CD4-positive, CD25-positive, alpha-beta regulatory T cell (primary cell): ENCODE data around the gene SLC37A3. TPM values are rescaled to one million over a fixed set of nuclear protein-coding genes. Genes with fewer than 3 reads are reported as not detected.
"Not testable (repeated sequence)": the region's sequence is repeated elsewhere in the genome, so short reads cannot be mapped to it uniquely, and the experiment has no call there.

Source experiments
- ATAC-seq, 2 donors: fragments of 150-1000 bp; cut with Tn5 transposase; one replicate each; pipeline ENCODE4 v1.10.0; 2021; ENCODE audit warnings: low read depth in 2 of 2, moderate number of reproducible peaks in 2 of 2, moderate library complexity in 1 of 2
- DNase-seq, 3 donors: peaks; one replicate each; pipeline versions ENCODE4 v3.0.0 to v3.0.0-alpha.2; 2012 to 2022; ENCODE audit warnings: mixed read lengths in 1 of 3
- H3K27ac ChIP-seq: one replicate; pipeline ENCODE4 v1.7.0; 2013; ENCODE audit warnings: mild to moderate bottlenecking, low read length; ENCODE audit not compliant: insufficient read depth, poor library complexity, severe bottlenecking
- H3K27me3 ChIP-seq: one replicate; pipeline ENCODE4 v1.7.0; 2013; ENCODE audit warnings: low read length; ENCODE audit not compliant: control insufficient read depth, insufficient read depth
- H3K36me3 ChIP-seq: one replicate; pipeline ENCODE4 v1.7.0; 2013; ENCODE audit warnings: mild to moderate bottlenecking, low read length, moderate library complexity; ENCODE audit not compliant: control insufficient read depth, insufficient read depth
- H3K4me1 ChIP-seq: 2 replicates; pipeline ENCODE4 v1.7.0; 2013; ENCODE audit warnings: mild to moderate bottlenecking, low read length; ENCODE audit not compliant: insufficient read depth, control insufficient read depth, poor library complexity, severe bottlenecking
- H3K4me3 ChIP-seq: one replicate; pipeline ENCODE4 v1.7.0; 2013; ENCODE audit warnings: low read depth, mild to moderate bottlenecking, low read length, moderate library complexity
- H3K9me3 ChIP-seq, 2 experiments: 1 replicate in 1 of 2; 2 replicates in 1 of 2; pipeline ENCODE4 v1.7.0; 2013; ENCODE audit warnings: low read length in 2 of 2, mild to moderate bottlenecking in 1 of 2, moderate library complexity in 1 of 2; ENCODE audit not compliant: control insufficient read depth in 2 of 2
- H3K27ac Mint-ChIP-seq, 3 donors: one replicate each; pipeline ENCODE4 v1.8.0; 2020 to 2022; ENCODE audit warnings: mild to moderate bottlenecking in 3 of 3, mixed read lengths in 3 of 3, moderate library complexity in 2 of 3
- H3K27me3 Mint-ChIP-seq: one replicate; pipeline ENCODE4 v1.8.0; 2022; ENCODE audit warnings: mild to moderate bottlenecking, mixed read lengths
- H3K36me3 Mint-ChIP-seq: one replicate; pipeline ENCODE4 v1.8.0; 2020; ENCODE audit warnings: mixed read lengths
- H3K4me1 Mint-ChIP-seq, 4 donors: one replicate each; pipeline ENCODE4 v1.8.0; 2020 to 2022; ENCODE audit warnings: mixed read lengths in 4 of 4, mild to moderate bottlenecking in 1 of 4
- H3K4me3 Mint-ChIP-seq, 4 donors: one replicate each; pipeline ENCODE4 v1.8.0; 2020 to 2022; ENCODE audit warnings: mild to moderate bottlenecking in 4 of 4, mixed read lengths in 4 of 4, moderate library complexity in 3 of 4
- H3K9me3 Mint-ChIP-seq, 7 donors: one replicate each; pipeline ENCODE4 v1.8.0; 2020 to 2022; ENCODE audit warnings: mixed read lengths in 7 of 7, mild to moderate bottlenecking in 3 of 7, moderate library complexity in 2 of 7
- polyA plus RNA-seq, 4 donors: library from polyadenylated mRNA; unstranded; fragments of 300-500 nt; fragmentation: Illumina TruSeq; gene quantifications; one replicate each; pipeline ENCODE4 v1.2.3, GENCODE V29; 2021
- total RNA-seq: library from RNA; stranded (reverse); gene quantifications from one replicate; pipeline ENCODE4 v1.2.3, GENCODE V29; 2022

Gene SLC37A3
- total and polyA plus RNA-seq, 5 donors from 2014 or later: 13.0 to 44.7 (median 15.5) TPM

DNA sequence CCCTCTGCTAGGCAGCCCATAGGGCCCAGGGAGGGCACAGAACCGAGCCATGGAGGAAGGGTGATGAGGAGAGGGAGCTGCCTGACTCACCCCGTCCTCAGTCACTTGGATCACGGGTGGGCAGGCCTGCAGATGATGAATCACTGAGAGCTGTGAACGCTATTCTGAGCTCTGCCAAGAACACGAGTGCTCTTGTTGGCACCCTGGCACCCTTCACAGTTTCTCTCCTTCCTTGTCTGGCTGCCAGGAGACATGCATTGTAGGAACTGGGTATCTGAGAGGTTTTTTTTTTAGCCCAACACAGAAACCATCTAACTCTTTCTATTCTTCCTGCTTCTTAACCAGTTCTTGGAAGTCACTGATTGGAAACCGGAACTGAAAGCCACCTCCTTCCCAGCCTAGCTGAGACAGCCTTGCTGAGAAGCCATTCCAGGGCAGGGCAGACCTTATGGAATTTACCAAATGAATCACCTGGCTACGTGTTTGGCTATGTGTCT, 82.1 kb downstream of the SLC37A3 start:
- H3K27ac Mint-ChIP-seq: no peak overlapping the region
- Histone ChIP-seq H3K36me3 (no peaks in the 10 kb centered on the region), H3K27me3 (no peaks in the 10 kb centered on the region), H3K27ac (no peak overlapping the region), H3K4me3 (no peak overlapping the region), H3K9me3 (peaks cover 4 to 10% of the 10 kb centered on the region in 2 experiments), H3K4me1 (no peaks in the 10 kb centered on the region)
- DNase-seq: peak in 1 of 3 donors; percentile 13
- peaks cover 0 to 10% (median 2%) of the 10 kb centered on the region in 4 donors for H3K4me1 Mint-ChIP-seq
- ATAC-seq: peak in 1 of 2 donors; percentile 43
- peaks cover 8% of the 10 kb centered on the region for H3K27me3 Mint-ChIP-seq
- H3K36me3 Mint-ChIP-seq: peaks cover 6% of the 10 kb centered on the region
- H3K4me3 Mint-ChIP-seq: no peak overlapping the region
- peaks cover 0 to 13% (median 8%) of the 10 kb centered on the region in 7 donors for H3K9me3 Mint-ChIP-seq

DNA sequence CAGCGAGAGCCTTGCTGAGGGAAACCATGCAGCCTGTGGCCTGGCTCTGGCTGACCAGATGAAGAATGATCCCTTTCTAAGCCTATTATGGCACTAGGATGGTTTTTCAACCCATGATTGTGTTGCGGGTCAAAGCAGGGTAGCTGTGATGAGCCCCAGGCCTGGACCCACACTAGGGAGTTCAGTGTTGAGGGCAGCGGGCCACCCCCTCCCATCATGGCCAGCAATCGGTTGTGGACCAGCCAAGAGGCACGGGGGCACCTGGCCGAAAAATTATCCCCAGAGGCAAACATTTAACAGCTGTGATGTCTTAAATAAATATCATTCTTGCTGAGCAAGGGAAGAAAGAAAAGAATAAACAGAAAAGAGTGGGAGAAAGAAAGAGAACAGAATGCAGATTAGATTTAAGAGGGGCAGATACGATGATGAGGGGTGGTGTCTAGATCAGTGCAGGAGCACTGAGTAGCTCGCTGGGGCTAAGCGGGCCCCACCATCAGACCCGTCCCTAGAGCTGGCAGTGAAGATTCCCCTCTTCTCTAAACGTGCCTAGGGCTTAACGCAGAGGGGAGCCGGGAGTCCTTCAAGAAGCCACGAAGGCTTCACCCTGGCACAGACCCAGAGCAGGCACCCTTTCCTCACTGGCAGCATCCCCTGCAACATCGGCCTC, 82.7 kb downstream of the SLC37A3 start:
- Mint-ChIP-seq H3K9me3 (peaks cover 0 to 13% (median 8%) of the 10 kb centered on the region in 7 donors), H3K27ac (no peak overlapping the region), H3K4me1 (peaks cover 0 to 10% (median 2%) of the 10 kb centered on the region in 4 donors), H3K36me3 (peaks cover 6% of the 10 kb centered on the region), H3K4me3 (no peak overlapping the region), H3K27me3 (peaks cover 10% of the 10 kb centered on the region)
- Histone ChIP-seq H3K36me3 (no peaks in the 10 kb centered on the region), H3K4me1 (no peaks in the 10 kb centered on the region), H3K27me3 (no peaks in the 10 kb centered on the region), H3K4me3 (no peak overlapping the region), H3K27ac (no peak overlapping the region), H3K9me3 (peaks cover 4 to 10% of the 10 kb centered on the region in 2 experiments)
- DNase-seq: no peak
- no peak for ATAC-seq

DNA sequence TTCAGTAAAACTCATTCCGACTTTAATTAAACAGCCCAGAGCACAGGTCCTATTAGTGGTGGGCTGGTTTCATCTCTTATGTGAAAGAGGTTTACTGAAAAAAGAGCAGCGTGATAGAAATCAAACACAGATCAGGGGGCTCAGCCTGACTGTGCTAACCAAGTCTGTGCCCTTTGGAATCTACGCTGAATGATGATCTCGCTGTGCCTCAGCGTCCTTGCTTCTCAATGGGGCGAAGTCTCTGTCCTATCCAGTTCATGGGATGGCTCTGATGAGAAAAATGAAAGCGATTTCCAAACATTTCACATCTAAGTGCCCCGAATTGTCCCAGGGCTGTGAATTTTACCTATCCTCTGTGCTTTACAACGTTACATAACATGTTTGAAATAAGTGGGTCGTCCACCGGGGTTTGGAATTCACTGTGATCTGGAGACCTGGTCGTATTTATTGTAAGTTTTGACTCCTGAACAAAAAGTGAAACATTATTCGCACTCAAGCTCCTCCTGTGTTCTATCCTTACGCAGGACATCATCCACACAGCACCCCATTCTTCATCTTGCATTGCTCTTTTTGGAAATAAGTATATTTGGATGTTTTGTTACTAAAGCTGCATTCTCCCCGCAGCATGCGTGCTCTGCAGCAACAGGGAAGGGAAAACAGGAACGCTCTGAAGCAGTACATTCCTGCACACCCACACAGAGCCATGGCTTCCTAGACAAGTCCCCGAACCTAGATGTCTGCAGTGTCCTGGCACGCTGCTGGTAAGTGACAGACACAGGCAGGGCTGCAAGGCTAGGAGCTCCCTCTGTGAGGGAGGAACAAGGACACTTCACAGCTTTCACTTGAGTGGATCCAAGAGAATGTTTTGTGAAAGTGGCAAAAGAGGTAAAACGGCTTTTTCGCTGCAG, 83.5 kb downstream of the SLC37A3 start:
- no peaks in the 10 kb centered on the region for H3K4me1 ChIP-seq
- no peaks in the 10 kb centered on the region for H3K36me3 ChIP-seq
- peaks cover 4 to 10% of the 10 kb centered on the region in 2 experiments for H3K9me3 ChIP-seq
- Mint-ChIP-seq H3K9me3 (peaks cover 0 to 13% (median 8%) of the 10 kb centered on the region in 7 donors), H3K4me3 (no peak overlapping the region), H3K36me3 (peaks cover 6% of the 10 kb centered on the region), H3K27me3 (peaks cover 16% of the 10 kb centered on the region), H3K4me1 (peaks cover 0 to 10% (median 2%) of the 10 kb centered on the region in 4 donors), H3K27ac (no peak overlapping the region)
- H3K27ac ChIP-seq: no peak overlapping the region
- H3K4me3 ChIP-seq: no peak overlapping the region
- no peaks in the 10 kb centered on the region for H3K27me3 ChIP-seq
- DNase-seq (no peak), ATAC-seq (no peak)

DNA sequence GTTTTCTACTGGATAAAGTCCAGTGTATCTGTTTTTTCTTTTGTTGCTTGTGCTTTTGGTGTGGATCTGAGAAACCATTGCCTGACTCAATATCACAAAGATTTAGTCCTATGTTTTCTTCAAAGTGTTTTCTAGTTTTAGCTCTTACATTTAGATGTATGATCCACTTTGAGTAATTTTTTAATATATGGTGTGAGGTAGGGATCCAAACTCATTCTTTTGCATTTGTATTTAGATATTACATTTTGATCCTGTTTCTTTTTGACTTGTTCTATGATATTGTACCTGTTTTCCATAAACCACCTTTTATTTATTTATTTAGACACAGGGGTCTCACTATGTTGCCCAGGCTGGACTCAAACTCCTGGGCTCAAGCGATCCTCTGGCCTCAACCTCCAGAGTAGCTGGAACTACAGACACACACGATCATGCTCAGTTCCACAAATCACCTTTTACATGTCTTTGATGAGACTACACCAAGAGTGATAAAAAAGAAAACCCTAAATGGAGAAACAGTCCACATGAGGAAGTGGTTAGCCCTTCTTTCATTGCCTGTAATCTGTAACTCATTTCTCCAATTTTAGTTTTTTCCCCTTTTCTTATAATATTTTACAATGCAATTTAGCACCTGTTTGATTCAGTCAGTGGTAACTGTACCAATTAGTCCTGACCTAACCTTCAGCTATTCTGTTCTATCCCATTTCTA, 86.0 kb downstream of the SLC37A3 start:
- peaks cover 4 to 10% of the 10 kb centered on the region in 2 experiments for H3K9me3 ChIP-seq
- peaks cover 0 to 10% (median 0%) of the 10 kb centered on the region in 4 donors for H3K4me1 Mint-ChIP-seq

DNA sequence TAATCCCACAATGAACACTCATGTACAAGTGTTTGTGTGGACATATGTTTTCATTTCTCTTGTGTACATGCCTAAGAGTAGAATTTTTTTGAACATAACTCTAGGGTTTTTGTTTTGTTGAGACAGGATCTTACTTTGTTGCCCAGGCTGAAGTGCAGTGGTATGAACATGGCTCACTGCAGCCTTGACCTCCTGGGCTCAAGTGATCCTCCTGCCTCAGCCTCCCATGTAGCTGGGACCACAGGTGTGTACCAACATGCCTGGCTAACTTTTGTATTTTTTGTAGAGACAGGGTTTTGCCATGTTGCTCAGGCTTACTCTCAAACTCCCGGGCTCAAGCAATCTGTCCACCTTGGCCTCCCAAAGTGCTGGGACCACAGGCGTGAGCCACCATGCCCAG, 87.2 kb downstream of the SLC37A3 start:
- H3K27me3 Mint-ChIP-seq: peaks cover 16% of the 10 kb centered on the region
- H3K36me3 Mint-ChIP-seq, DNase-seq, H3K9me3 ChIP-seq, H3K36me3 ChIP-seq, H3K27ac ChIP-seq, H3K4me3 Mint-ChIP-seq, ATAC-seq, H3K27ac Mint-ChIP-seq, H3K27me3 ChIP-seq, H3K4me1 Mint-ChIP-seq, H3K4me1 ChIP-seq, H3K4me3 ChIP-seq: not testable (repeated sequence)
- peaks cover 0 to 13% (median 8%) of the 10 kb centered on the region in 7 donors for H3K9me3 Mint-ChIP-seq

More for the DNA sequence above, 86.0 kb downstream of the SLC37A3 start:
- Mint-ChIP-seq H3K4me3 (no peak overlapping the region), H3K9me3 (peaks cover 0 to 13% (median 8%) of the 10 kb centered on the region in 7 donors), H3K27ac (no peak overlapping the region), H3K36me3 (peaks cover 6% of the 10 kb centered on the region), H3K27me3 (peaks cover 16% of the 10 kb centered on the region)
- Histone ChIP-seq H3K4me1 (no peaks in the 10 kb centered on the region), H3K4me3 (no peak overlapping the region), H3K27ac (no peak overlapping the region), H3K36me3 (no peaks in the 10 kb centered on the region), H3K27me3 (no peaks in the 10 kb centered on the region)
- ATAC-seq (no peak), DNase-seq (no peak)

DNA sequence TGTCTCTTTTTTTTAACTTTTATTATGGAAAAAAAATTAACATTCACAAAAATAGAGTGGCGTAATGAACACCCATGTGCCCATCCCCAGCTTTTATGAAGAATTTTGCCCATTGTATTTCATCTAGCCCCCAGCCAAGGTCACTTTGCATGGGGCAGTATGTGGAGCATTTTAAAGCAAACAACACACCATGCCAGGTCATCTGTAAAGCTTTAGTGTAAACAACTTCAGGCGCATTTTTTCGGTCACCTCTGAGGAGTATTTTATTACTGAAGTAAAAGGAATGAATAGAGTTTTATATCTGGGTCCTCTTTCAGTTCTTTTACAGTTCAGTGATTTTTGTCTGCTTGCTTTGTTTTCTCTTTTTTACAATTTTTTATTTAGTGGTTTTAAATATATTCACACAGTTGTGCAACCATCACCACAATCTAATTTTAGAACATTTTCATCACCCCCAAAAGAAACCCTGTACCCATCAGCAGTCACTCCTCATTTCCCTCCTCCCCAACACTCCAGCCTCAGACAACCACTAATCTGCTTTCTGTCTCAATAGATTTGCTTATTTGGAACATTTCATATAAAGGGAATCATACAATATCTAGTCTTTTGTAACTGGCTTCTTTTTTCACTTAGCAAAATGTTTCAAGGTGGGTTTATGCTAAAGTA, 87.9 kb downstream of the SLC37A3 start:
- Histone ChIP-seq H3K27ac (no peak overlapping the region), H3K9me3 (peaks cover 4 to 10% of the 10 kb centered on the region in 2 experiments), H3K4me1 (no peaks in the 10 kb centered on the region), H3K27me3 (no peaks in the 10 kb centered on the region), H3K4me3 (no peak overlapping the region), H3K36me3 (no peaks in the 10 kb centered on the region)
- no peak overlapping the region for H3K4me3 Mint-ChIP-seq
- DNase-seq (no peak), ATAC-seq (no peak)
- peaks cover 16% of the 10 kb centered on the region for H3K27me3 Mint-ChIP-seq
- no peak overlapping the region for H3K27ac Mint-ChIP-seq
- H3K9me3 Mint-ChIP-seq: peaks cover 0 to 13% (median 8%) of the 10 kb centered on the region in 7 donors
- H3K4me1 Mint-ChIP-seq: peaks cover 0 to 10% (median 0%) of the 10 kb centered on the region in 4 donors
- H3K36me3 Mint-ChIP-seq: peaks cover 6% of the 10 kb centered on the region

DNA sequence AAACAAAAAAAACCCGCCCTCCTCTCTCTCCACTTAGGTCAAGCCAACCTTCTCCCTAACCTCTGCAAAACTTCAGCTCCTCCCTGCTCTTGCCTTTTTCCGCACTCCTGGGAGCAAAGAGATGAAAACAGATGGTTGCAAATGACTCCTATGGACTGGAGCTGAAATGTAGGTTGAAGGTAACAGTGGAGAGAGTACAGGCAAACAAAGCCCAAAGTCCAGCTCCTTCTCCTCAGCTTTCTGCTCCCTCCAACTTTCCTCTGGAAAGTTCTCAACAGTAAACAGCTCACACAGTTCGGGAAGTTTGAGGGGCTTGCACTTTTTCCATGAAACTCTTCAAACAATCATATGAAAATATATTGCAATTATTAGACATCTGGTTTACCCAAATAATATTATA, 90.3 kb downstream of the SLC37A3 start:
- no peak overlapping the region for H3K27ac Mint-ChIP-seq

More for the DNA sequence above, 90.3 kb downstream of the SLC37A3 start:
- Histone ChIP-seq H3K36me3 (no peaks in the 10 kb centered on the region), H3K9me3 (peaks cover 4 to 10% of the 10 kb centered on the region in 2 experiments), H3K27me3 (no peaks in the 10 kb centered on the region), H3K4me3 (no peak overlapping the region), H3K4me1 (peaks cover 4% of the 10 kb centered on the region), H3K27ac (no peak overlapping the region)
- peaks cover 21% of the 10 kb centered on the region for H3K27me3 Mint-ChIP-seq
- H3K4me3 Mint-ChIP-seq: no peak overlapping the region
- peaks cover 6% of the 10 kb centered on the region for H3K36me3 Mint-ChIP-seq
- H3K9me3 Mint-ChIP-seq: peaks cover 0 to 13% (median 7%) of the 10 kb centered on the region in 7 donors
- ATAC-seq (no peak), DNase-seq (no peak)
- peaks cover 4 to 20% (median 6%) of the 10 kb centered on the region in 4 donors for H3K4me1 Mint-ChIP-seq
